NOMO-1 treated with dmso at 0.1 percent for 144 hours (cell line): ENCODE results near the gene RRP1B.

Experiments used
- DNase-seq: peaks from one replicate; lab custom pipeline; 2025; ENCODE audit not compliant: unreplicated experiment; lab: John Stamatoyannopoulos, UW

Gene RRP1B

DNA sequence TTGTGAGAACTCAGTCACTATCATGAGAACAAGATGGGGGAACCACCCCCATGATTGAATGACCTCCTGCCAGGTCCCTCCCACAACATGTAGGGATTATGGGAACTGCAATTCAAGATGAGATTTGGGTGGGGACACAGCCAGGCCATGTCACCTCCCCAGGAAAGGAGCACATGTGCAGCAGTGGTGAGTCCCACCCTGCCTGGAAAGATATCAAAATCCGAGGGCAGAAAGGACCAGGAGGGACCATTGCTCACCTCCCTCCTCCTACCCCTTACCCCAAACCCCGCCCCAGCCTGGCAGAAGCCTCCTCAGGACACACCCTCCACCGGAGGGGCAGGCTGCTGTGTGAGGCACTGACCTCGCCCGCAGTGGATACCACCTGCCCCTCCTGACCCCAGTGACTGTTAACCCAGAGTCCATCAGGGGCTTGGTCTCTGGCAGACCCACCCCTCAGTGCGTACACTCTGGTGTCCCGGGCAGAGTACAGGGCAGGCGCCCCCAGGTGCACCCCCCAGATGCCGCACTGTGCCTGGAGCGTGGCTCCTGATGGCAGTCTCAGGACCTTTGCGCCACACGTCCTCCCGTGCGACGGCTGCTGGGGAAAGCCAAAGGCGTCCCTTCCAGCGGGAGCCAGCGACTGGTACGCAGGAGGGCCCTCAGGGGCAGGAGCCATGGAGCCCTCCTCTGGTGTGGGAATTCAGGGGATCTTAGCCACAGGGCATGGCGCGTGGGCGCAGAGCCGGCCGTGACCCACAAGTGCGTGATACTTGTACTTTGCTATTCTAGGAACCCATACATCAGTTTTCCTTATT, 80.5 kb downstream of the RRP1B start:
- DNase-seq = no peak

- DNase-seq = no peak
Observed at GRCh38 chr21:43740497-43741156, 81.3 kb downstream of the RRP1B start.

DNA sequence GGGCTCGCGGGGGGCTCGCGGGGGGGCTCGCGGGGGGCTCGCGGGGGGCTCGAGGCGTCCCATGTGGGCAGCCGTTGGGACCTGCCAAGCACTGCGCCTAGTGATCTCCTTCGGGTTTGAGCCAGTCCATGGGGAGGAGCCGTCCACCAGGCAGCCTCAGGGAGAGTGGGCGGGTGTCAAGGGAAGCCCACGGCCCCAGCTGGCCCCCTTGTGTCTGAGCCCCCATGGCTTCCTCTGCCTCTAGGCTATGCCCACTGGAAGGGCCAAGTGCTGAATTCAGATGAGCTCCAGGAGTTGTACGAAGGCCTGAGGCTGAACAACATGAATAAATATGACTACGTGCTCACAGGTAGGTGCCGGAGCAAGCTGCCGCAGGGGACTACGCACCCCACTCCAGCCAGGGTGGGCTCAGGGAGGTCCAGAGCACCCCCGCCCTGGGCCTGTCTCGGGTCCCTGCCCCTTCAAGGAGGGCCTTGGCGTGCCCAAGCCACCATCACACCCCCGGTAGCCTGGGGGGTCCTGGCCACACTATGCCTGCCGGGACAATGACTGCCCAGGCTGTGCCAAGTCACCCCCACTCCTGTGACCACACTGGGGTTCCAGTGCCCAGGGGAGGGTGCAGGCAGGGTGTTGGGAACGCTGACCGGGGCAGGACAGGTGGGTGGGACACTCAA, 82.2 kb downstream of the RRP1B start:
- DNase-seq = no peak

GRCh38 chr21:43743947-43744346, 84.6 kb downstream of the RRP1B start:
- DNase-seq = no peak

DNA sequence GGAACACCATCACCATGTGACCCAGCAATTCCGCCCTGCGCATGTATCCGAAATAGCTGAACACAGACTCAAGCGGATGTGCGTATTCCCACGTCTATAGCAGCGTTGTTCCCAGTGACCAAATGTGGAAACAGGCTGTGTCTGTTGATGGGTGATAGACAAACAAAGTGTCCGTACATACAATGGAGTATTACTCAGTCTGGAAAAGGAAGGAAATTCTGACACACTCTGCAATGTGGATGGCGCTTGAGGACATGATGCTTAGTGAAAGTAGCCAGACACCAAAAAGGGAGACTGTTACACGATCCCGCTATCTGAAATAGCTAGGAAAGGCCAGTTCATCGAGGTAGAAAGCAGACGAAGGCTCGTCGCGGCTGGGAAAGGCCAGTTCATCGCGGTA, 85.4 kb downstream of the RRP1B start:
- no peak for DNase-seq
